C1 segment of cervical spinal cord (tissue), 14 donors: ENCODE results near the gene SLC11A1.

ENCODE experiments used
- DNase-seq, 14 donors: peaks; one replicate each; lab custom pipeline; 2025; lab: John Stamatoyannopoulos, UW

The SLC11A1 gene

GRCh38 chr2:218404351-218405085 is 22.4 kb downstream of the SLC11A1 start:
- DNase-seq, result no peak

- DNase-seq, result no peak
Observed at GRCh38 chr2:218405086-218405745, 23.1 kb downstream of the SLC11A1 start.

GRCh38 chr2:218405746-218406208 is 23.7 kb downstream of the SLC11A1 start:
- no peak for DNase-seq

GRCh38 chr2:218406209-218406948 is 24.3 kb downstream of the SLC11A1 start:
- DNase-seq, result peak; percentile 54 to 95 (median 90)

DNA sequence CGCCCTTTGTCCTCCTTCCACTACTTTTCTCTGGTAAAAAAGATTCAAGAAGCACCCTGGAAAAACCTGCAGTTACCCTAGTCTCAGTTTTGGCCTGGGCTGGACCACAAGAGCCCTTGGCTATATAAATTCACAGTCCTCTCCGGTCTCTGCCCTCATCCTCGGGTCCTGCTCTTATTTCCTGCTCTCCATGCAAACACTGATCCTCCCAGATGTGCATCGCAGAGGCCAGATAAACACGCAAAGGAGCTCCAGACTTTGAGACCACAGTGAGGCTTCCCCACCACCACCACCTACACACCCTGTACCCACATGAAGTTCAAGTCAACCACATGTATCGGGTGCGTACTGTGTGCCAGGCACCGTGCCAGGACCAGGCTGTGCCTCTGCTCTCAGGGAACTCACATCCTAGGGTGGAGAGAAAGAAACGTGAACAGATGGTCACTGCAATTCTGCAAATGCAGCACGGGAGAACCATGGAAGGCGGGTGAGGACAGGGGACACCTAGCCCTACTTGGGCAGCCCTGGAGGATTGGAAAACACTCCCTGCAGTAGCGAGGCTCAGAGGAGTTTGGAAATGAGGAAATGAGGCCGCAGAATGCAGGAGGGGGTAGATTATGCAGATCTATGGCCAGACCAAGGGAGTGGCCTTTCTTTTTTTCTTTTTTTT is 25.0 kb downstream of the SLC11A1 start:
- peak in 8 of 14 donors; percentile 51 to 79 (median 66) for DNase-seq

- DNase-seq, result no peak
Observed at GRCh38 chr2:218407717-218408116, 25.6 kb downstream of the SLC11A1 start.

- DNase-seq, result no peak
Observed at GRCh38 chr2:218418321-218418716, 36.2 kb downstream of the SLC11A1 start.

GRCh38 chr2:218418717-218419458 is 36.8 kb downstream of the SLC11A1 start, which contains the start of gene VIL1:
VIL1 (plus strand) TSS chr2:218419123; CDS start chr2:218423779, 4,656 bp downstream.
- DNase-seq, result no peak

DNA sequence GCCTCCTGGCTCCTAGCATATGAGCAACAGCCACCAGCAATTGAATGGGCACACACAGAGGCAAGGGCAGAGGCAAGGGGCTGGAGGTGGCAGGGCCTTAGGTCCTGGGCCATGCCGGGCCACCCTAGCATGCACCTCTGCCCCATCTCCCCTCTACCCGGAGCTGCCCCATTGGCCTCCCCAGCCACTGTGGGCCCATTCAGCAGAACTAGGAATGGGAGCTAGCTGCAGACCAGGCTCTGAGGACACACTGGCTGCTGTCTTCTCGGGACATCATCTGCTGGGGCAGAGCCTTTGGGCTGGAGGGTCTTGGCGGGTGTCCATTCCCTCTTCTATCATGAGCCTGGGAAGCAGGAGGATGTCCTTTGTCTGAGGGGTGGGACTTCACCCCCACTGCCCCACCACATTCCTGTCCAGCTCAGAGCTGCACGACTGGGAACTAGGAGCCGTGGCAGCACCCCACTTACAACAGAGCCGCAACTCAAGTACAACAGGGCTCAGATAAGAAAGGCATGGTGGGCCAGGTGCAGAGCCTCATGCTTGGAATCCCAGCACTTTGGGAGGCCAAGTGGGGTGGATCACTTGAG is 37.6 kb downstream of the SLC11A1 start:
- DNase-seq, result no peak

DNA sequence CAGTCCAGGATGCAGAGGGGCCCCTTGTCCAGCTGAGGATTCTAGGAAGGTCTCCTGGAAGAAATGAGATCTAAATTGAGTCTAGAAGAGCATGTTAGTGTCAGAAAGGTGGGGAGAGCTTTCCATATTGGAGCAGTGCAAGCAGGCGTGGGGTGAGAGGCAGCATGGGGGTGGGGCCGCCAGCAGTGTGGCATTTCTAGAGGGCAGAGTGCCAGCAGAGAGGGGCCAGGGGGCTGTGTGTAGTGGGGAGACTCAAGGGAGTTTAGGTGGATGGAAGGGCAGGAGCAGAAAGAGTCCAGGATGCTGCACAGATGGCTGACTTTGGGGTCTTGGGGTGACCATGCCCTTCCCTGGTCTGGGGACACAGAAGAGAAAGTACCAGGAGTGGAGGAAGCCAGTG is 39.0 kb downstream of the SLC11A1 start:
- no peak for DNase-seq

DNA sequence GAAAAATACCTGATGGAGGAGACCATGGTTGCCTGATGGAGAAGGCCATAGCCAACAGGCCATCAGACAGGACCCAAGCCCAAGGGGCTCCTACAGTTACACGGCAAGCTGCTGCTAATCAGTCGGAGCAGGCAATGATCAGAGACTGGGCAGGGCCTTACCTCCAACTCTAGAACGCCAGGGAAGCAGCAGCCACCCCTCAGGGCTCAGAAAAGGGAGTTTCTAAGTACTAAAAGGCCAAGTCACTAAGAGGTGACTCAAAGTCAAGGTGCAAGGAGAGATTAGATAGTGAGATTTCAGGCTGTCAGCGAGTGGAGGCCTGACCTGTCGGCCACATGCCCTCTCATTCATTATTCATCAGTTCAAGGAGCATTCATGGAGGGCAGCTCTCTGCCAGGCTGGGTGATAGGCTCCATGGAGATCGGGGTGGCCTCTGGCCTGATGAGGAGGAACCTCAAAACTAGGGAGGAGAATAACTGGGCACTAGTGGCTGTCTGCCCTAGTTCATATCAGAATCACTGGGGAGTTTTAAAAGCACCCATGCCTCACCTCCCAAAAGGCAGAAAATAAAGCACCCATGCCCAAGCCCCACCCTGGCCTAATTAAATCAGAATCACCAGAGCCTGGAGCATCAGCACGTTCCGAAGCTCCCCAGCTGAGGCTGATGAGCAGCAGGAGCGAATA is 40.5 kb downstream of the SLC11A1 start:
- no peak for DNase-seq

DNA sequence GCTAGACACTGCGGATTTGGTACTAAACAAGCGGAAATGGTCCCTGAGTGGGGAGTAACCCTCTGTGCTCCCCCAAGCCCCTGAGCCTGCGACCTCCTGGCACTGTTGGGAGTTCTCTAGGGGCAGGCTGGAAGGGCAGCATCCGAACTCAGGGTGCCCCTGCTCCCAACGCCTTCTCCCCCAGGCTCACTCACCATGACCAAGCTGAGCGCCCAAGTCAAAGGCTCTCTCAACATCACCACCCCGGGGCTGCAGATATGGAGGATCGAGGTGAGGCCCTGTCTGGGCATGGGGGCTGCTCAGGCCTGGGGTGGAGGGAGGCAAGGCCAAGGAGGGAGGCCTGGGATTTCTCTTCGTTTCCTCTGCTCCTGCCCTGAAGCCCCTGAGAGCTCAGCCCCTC is 41.5 kb downstream of the SLC11A1 start:
- DNase-seq, result no peak

- no peak for DNase-seq
Observed at GRCh38 chr2:218425531-218425930, 43.5 kb downstream of the SLC11A1 start.

GRCh38 chr2:218427741-218428140 is 45.7 kb downstream of the SLC11A1 start:
- no peak for DNase-seq

DNA sequence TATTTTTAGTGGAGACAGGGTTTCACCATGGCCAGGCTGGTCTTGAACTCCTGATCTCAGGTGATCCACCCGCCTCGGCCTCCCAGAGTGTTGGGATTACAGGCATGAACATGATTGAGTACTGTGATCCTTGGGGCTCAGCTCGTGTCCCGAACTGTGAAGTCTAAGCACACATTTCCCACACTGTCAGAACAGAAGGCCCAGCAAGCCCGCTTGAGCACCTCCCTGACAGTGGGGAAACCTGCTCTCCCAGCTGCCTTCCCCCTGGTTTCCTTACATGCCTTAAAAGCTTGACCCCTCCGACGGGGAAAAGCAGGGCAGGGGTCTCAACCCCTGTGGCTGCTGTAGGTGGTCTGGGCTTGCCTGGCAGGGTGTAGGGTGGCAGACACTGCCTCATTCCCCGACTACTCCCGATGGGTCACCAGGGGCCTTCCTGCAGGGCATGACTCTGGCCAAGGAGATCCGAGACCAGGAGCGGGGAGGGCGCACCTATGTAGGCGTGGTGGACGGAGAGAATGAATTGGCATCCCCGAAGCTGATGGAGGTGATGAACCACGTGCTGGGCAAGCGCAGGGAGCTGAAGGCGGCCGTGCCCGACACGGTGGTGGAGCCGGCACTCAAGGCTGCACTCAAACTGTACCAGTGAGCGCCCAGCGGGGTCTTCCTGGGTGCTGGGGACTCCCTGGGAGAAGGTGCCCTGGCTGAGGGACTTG is 46.9 kb downstream of the SLC11A1 start:
- DNase-seq, result no peak

DNA sequence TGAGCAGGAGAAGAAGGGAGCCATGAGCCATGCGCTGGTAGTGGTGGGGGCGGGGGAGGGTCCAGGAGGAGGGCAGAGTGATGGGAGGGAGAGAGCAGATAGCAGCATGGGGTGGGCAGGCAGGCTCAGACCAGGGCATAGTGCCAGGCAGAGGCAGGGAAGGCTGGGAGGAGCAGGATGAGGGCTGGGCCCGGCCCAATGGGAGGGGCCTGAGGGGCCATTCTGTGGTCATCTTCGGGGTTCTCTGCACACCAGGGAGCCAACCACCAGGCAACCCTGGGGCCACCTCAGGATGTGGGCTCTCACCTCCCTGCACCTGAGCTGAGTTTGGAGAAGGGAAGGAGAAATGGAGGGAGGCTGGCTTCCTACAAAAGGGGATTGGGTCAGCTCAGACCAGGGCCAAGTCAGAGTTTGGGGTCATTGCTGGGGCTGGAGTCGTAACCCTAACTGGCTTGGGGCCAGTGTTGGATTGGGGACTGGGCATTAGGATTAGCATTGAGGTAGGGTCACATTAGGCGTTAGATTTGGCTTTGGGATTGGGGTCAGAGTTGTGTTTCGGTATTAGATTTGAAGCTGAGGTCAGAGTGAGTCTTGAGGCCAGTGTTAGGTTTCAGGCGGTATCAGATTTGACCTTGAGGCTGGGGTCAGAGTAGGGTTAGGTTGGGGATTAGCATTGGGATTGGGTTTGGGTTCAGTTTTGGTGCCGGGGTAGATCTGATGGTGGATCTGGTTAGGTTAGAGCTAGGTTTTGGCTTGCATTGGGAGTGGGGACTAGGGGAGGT is 48.0 kb downstream of the SLC11A1 start:
- no peak for DNase-seq

DNA sequence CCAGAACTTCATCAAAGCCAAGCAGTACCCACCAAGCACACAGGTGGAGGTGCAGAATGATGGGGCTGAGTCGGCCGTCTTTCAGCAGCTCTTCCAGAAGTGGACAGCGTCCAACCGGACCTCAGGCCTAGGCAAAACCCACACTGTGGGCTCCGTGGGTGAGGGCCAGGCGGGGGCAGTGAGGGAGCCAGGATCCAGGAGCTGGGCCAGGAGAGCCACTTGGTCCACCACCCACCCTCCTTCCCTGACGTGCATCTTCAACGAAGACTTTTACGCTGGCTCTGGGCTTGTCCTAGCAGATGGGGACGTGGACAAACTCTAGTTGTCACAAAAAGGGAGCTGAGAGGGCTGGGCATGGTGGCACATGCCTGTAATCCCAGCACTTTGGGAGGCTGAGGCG is 48.6 kb downstream of the SLC11A1 start:
- DNase-seq, result no peak

DNA sequence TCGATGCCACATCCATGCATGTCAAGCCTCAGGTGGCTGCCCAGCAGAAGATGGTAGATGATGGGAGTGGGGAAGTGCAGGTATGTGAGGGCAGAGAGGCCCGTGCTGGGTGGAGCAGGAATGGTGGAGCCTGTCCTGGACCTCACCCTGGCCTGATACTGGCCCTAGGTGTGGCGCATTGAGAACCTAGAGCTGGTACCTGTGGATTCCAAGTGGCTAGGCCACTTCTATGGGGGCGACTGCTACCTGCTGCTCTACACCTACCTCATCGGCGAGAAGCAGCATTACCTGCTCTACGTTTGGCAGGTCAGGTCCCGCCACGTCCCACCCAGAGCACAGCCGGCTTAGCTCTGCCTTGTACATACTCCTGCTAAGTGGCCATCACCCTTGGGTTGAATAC is 49.8 kb downstream of the SLC11A1 start:
- no peak for DNase-seq
